ENCODE measurements around the gene RCOR1. TPM values are rescaled to one million over a fixed set of nuclear protein-coding genes. Genes with fewer than 3 reads are reported as not detected.

Gene RCOR1
- total and polyA plus RNA-seq, 2 donors from 2014 or later, result 4.9 to 17.9 TPM

DNA sequence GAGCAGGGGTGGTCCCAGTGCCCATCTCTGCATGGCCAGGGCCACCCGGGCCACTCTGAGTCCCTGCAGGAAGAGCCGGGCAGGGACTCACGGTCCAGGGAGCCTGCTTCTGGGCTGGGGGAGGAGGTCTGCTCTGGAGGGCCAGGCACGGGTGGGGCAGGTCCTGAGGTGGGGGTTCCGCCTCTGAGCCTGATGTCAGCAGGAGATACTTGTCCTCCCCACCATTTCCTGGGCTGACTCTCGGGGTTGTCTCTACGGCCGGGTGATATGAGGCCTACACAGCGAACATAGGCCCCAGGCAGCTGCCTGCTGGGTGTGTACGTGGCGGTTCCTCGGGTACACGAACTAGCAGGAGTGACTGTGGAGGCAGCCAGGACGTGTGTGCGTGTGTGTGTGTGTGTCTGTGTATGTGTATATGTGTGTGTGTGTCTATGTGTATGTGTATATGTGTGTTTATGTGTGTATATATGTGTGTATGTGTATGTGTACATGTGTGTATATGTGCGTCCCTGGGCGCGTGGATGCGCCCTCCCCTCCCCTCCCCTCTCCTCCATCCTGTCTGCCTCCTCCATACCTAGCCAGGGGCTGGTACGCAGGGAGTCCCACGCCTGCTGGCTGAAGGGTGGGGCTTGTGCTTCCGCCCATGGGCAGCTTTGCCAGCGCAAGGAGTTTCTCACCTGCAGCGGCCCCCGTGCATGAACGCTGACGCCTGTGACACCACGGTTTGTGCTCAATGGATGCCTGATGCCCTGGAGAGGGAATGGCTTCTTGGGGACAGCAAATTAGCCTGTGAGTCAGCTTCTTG is 154.4 kb downstream of the RCOR1 start:
- no peak for FAIRE-seq
- H3K36me3 ChIP-seq (ENCODE audit: control insufficient read depth in 2 of 3, insufficient read depth in 3 of 3, low read length in 3 of 3), result no peaks in the 10 kb centered on the region
- no peaks in the 10 kb centered on the region for H3K4me1 ChIP-seq (ENCODE audit: control insufficient read depth in 2 of 3, insufficient read depth in 2 of 3, low read depth in 1 of 3, low read length in 3 of 3)
- intact Hi-C loops (cut with DNase I), result no loop called here
- no peak overlapping the region for H3K4me3 ChIP-seq (ENCODE audit: low read length in 3 of 3)
- no peaks in the 10 kb centered on the region for H3K9me3 ChIP-seq (ENCODE audit: control insufficient read depth in 2 of 3, insufficient read depth in 1 of 3, low read length in 3 of 3)
- DNase-seq, result peak in 1 of 5 donors; percentile 61
- H3K9ac ChIP-seq (ENCODE audit: low read length in 3 of 3), result no peak overlapping the region
- H3K27me3 ChIP-seq (ENCODE audit: control insufficient read depth, insufficient read depth, low read length), result no peaks in the 10 kb centered on the region
- no peak overlapping the region for H3K27ac ChIP-seq (ENCODE audit: low read depth in 2 of 2, low read length in 2 of 2)
- TF ChIP-seq, protein P1, sequence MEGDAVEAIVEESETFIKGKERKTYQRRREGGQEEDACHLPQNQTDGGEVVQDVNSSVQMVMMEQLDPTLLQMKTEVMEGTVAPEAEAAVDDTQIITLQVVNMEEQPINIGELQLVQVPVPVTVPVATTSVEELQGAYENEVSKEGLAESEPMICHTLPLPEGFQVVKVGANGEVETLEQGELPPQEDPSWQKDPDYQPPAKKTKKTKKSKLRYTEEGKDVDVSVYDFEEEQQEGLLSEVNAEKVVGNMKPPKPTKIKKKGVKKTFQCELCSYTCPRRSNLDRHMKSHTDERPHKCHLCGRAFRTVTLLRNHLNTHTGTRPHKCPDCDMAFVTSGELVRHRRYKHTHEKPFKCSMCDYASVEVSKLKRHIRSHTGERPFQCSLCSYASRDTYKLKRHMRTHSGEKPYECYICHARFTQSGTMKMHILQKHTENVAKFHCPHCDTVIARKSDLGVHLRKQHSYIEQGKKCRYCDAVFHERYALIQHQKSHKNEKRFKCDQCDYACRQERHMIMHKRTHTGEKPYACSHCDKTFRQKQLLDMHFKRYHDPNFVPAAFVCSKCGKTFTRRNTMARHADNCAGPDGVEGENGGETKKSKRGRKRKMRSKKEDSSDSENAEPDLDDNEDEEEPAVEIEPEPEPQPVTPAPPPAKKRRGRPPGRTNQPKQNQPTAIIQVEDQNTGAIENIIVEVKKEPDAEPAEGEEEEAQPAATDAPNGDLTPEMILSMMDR (IDR thresholded peaks at IDR 0.05; ENCODE audit: borderline replicate concordance, extremely low read depth, insufficient read depth), result no peak

DNA sequence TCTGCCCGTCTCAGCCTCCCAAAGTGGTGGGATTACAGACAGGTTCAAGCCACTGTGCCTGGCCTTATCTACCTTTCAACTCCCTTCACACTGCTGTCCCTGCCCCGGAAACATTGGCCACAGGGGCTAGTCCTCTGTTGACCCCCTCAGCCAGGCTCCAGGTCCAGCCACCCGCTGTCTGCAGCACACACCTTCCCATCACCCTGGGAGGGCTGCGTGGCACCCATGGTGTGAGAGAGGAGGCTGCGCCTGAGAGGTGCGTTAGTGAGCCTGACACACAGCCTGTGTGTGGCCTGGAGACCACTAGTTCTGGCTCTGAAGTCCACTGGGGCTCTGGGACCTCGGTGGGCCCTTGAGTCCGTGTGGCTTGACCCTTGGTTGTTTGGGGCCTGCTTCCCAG is 156.4 kb downstream of the RCOR1 start:
- Histone ChIP-seq H3K9me3 (ENCODE audit: control insufficient read depth in 2 of 3, insufficient read depth in 1 of 3, low read length in 3 of 3) (no peaks in the 10 kb centered on the region), H3K36me3 (ENCODE audit: control insufficient read depth in 2 of 3, insufficient read depth in 3 of 3, low read length in 3 of 3) (no peaks in the 10 kb centered on the region), H3K4me3 (ENCODE audit: low read length in 3 of 3) (no peak overlapping the region), H3K4me1 (ENCODE audit: control insufficient read depth in 2 of 3, insufficient read depth in 2 of 3, low read depth in 1 of 3, low read length in 3 of 3) (no peaks in the 10 kb centered on the region), H3K27me3 (ENCODE audit: control insufficient read depth, insufficient read depth, low read length) (no peaks in the 10 kb centered on the region), H3K9ac (ENCODE audit: low read length in 3 of 3) (no peak overlapping the region), H3K27ac (ENCODE audit: low read depth in 2 of 2, low read length in 2 of 2) (no peak overlapping the region)
- intact Hi-C loops (cut with DNase I), result no loop called here
- DNase-seq (peak in 1 of 5 donors; percentile 51), FAIRE-seq (no peak)
- TF ChIP-seq, protein P1 (IDR thresholded peaks at IDR 0.05; ENCODE audit: borderline replicate concordance, extremely low read depth, insufficient read depth), result no peak

DNA sequence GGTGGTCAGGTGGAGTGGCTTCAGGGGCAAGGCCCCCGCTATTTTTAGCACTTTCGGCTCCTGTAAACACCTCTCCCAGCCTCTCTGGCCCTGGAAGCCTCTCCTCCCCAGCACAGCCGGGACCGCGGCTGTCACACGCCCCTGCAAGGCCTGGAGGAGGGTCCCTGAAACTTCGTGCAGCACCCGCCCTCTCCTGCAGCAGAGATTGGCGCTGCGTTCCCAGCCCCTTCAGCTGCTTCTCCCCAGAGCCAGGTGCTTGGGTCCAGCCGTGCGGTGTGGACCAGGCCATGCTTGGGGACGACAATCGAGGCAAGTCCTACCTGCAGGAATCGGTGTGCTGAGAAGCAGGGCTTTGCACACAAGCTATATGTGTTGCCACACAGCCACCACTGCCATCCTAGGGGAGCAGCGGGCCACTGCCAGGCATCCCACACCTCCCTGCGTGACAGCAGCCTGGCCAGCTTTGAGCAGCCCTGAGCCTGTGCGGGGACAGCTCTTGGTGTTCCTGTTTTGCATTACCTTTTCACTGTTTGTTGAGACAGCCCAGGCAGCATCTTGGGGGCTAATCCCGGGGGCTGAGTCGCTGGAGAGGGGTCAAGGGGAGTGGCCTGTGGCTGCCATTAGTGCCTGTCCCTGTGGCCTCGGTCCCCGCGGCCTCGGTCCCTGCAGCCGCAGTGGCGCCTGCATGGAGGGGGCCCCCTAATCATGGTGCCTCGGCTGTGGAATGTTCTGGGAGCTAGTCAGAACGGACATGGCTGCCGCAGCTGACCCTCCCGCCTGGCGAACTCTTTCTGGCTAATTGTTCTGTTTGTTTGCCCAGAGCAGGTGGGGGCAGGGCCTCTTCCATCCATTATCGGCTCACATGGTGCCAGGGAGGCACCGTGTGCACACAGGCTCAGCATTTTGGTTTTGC is 157.2 kb downstream of the RCOR1 start:
- Histone ChIP-seq H3K4me3 (ENCODE audit: low read length in 3 of 3) (no peak overlapping the region), H3K9me3 (ENCODE audit: control insufficient read depth in 2 of 3, insufficient read depth in 1 of 3, low read length in 3 of 3) (no peaks in the 10 kb centered on the region), H3K4me1 (ENCODE audit: control insufficient read depth in 2 of 3, insufficient read depth in 2 of 3, low read depth in 1 of 3, low read length in 3 of 3) (no peaks in the 10 kb centered on the region), H3K27me3 (ENCODE audit: control insufficient read depth, insufficient read depth, low read length) (no peaks in the 10 kb centered on the region), H3K9ac (ENCODE audit: low read length in 3 of 3) (no peak overlapping the region), H3K27ac (ENCODE audit: low read depth in 2 of 2, low read length in 2 of 2) (no peak overlapping the region), H3K36me3 (ENCODE audit: control insufficient read depth in 2 of 3, insufficient read depth in 3 of 3, low read length in 3 of 3) (no peaks in the 10 kb centered on the region)
- DNase-seq (peak in 4 of 5 donors; percentile 62 to 72 (median 66)), FAIRE-seq (no peak)
- intact Hi-C loops (cut with DNase I), result no loop called here
- TF ChIP-seq, protein P1 (IDR thresholded peaks at IDR 0.05; ENCODE audit: borderline replicate concordance, extremely low read depth, insufficient read depth), result no peak

Data from kidney (tissue), 14 donors.